WTC11 (cell line): Measurements from ENCODE around the gene RABL3.

ENCODE experiments used
- AFF4 ChIP-seq: sonication (generic); formaldehyde crosslinking; IDR thresholded peaks from 2 replicates; pipeline ENCODE4 v1.8.1; 2023; ENCODE audit warnings: mild to moderate bottlenecking, missing genetic modification reagents, borderline replicate concordance
- USF2 ChIP-seq: sonication (generic); formaldehyde crosslinking; IDR thresholded peaks from 2 replicates; pipeline ENCODE4 v1.8.1; 2023; ENCODE audit warnings: mild to moderate bottlenecking, missing genetic modification reagents, moderate library complexity

- TF ChIP-seq AFF4 (no peak), USF2 (no peak)
Measured at GRCh38 chr3:120756061-120756460, 13.7 kb upstream of the RABL3 start.
